ENCODE results near the gene RPL37A. TPM values are rescaled to one million over a fixed set of nuclear protein-coding genes. Genes with fewer than 3 reads are reported as not detected.

The RPL37A gene
- total and polyA plus RNA-seq, 12 donors: 673 to 4,521 (median 2,299) TPM

- peak in 1 of 7 donors; percentile 16 for DNase-seq
- peaks cover 25 to 45% of the 10 kb centered on the region in 2 donors for H3K4me1 ChIP-seq (replicated peaks in 1 of 2)
- TF ChIP-seq CTCF (IDR thresholded peaks at IDR 0.05) (no peak), POLR2A (IDR thresholded peaks at IDR 0.05) (no peak)
- peaks cover 0 to 29% of the 10 kb centered on the region in 2 donors for H3K36me3 ChIP-seq (replicated peaks in 1 of 2)
- intact Hi-C loops (cut with DNase I): no loop called here
- peak overlapping the region in 1 of 4 donors; percentile 75 for H3K4me3 ChIP-seq
- no peaks in the 10 kb centered on the region for H3K27me3 ChIP-seq
- H3K9me3 ChIP-seq (replicated peaks in 1 of 3): no peaks in the 10 kb centered on the region
- 81 to 90% (median 86%) methylated on average over 6 of the region's 6 CpGs for WGBS, 4 donors
- peak overlapping the region in 2 of 5 donors; percentile 88 to 90 for H3K27ac ChIP-seq
Measured at GRCh38 chr2:216497382-216498069, 1.1 kb upstream of the RPL37A start.

- peak overlapping the region in 2 of 4 donors; percentile 66 to 75 for H3K4me3 ChIP-seq
- no peak for DNase-seq
- 19 to 38% (median 22%) methylated on average over 6 of the region's 6 CpGs for whole genome bisulfite sequencing, 4 donors
- peak overlapping the region in 4 of 5 donors; percentile 47 to 90 (median 75) for H3K27ac ChIP-seq
- H3K27me3 ChIP-seq: no peaks in the 10 kb centered on the region
- intact Hi-C loops (cut with DNase I): no loop called here
- H3K9me3 ChIP-seq (replicated peaks in 1 of 3): no peaks in the 10 kb centered on the region
- H3K36me3 ChIP-seq (replicated peaks in 1 of 2): peaks cover 0 to 34% of the 10 kb centered on the region in 2 donors
- TF ChIP-seq CTCF (IDR thresholded peaks at IDR 0.05): no peak
- no peak for TF ChIP-seq POLR2A (IDR thresholded peaks at IDR 0.05)
- peaks cover 25 to 45% of the 10 kb centered on the region in 2 donors for H3K4me1 ChIP-seq (replicated peaks in 1 of 2)
Measured at GRCh38 chr2:216498070-216498378, 620 bp upstream of the RPL37A start.

- peak overlapping the region; percentile 51 to 91 (median 70) for H3K4me3 ChIP-seq
- intact Hi-C loops (cut with DNase I): no loop called here
- DNase-seq: no peak
- no peaks in the 10 kb centered on the region for H3K9me3 ChIP-seq (replicated peaks in 1 of 3)
- H3K36me3 ChIP-seq (replicated peaks in 1 of 2): peaks cover 0 to 51% of the 10 kb centered on the region in 2 donors
- peak overlapping the region in 3 of 5 donors; percentile 71 to 90 (median 88) for H3K27ac ChIP-seq
- TF ChIP-seq CTCF (IDR thresholded peaks at IDR 0.05) (no peak), POLR2A (IDR thresholded peaks at IDR 0.05) (no peak)
- 16 to 26% (median 17%) methylated on average over 6 of the region's 6 CpGs for WGBS, 4 donors
- peaks cover 25 to 52% of the 10 kb centered on the region in 2 donors for H3K4me1 ChIP-seq (replicated peaks in 1 of 2)
- no peaks in the 10 kb centered on the region for H3K27me3 ChIP-seq
Measured at GRCh38 chr2:216499641-216500218, 1.1 kb downstream of the RPL37A start.

- Histone ChIP-seq H3K4me3 (peak overlapping the region in 1 of 4 donors; percentile 75), H3K9me3 (replicated peaks in 1 of 3) (no peaks in the 10 kb centered on the region), H3K27ac (no peak overlapping the region), H3K4me1 (replicated peaks in 1 of 2) (peaks cover 25 to 48% of the 10 kb centered on the region in 2 donors), H3K36me3 (replicated peaks in 1 of 2) (peaks cover 0 to 56% of the 10 kb centered on the region in 2 donors), H3K27me3 (no peaks in the 10 kb centered on the region)
- TF ChIP-seq CTCF (IDR thresholded peaks at IDR 0.05): no peak
- no peak for TF ChIP-seq POLR2A (IDR thresholded peaks at IDR 0.05)
- intact Hi-C loops (cut with DNase I): no loop called here
- 89 to 95% (median 93%) methylated on average over 2 of the region's 2 CpGs for WGBS, 4 donors
- no peak for DNase-seq
Measured at GRCh38 chr2:216500572-216500971, 1.9 kb downstream of the RPL37A start.

Data from adrenal gland (tissue), 12 donors.